ENCODE results near the gene SPATS1. TPM values are rescaled to one million over a fixed set of nuclear protein-coding genes. Genes with fewer than 3 reads are reported as not detected.
"Not testable (repeated sequence)": the region's sequence is repeated elsewhere in the genome, so short reads cannot be mapped to it uniquely, and the experiment has no call there.

The SPATS1 gene
- polyA plus RNA-seq, 1 donor (not counting 4 experiments of a cell fraction or from before 2014, with no cell fraction given), result not detected

DNA sequence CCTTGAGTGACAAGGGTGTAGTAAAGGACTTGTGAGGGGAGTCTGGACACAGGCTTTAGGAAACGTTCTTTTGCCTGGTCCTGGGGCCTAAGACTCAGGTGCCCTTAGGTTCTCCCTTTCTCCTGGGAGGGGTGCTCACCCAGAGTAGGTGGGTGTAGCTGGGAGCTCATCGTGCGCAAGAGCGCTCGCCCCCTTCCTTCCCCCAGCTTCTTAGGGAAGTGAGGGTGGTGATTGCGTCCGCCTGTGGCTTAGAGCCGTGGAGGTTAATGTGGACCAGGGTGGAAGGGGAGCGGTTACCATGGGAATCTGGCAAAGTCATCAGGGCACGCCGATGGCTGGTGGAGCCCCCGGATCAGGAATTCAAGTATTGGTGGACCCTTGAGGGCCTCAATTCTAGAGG is 26.0 kb upstream of the SPATS1 start:
- Histone ChIP-seq H3K36me3 (ENCODE audit: control insufficient read depth in 2 of 2, extremely low read depth in 1 of 2, insufficient read depth in 2 of 2, low read length in 2 of 2) (no peaks in the 10 kb centered on the region), H3K27me3 (ENCODE audit: control insufficient read depth, extremely low read depth, insufficient read depth, low read length) (no peaks in the 10 kb centered on the region), H3K4me3 (ENCODE audit: control insufficient read depth in 2 of 3, extremely low read depth in 1 of 3, insufficient read depth in 2 of 3, low read depth in 1 of 3, low read length in 3 of 3) (no peak overlapping the region), H3K9me3 (ENCODE audit: control insufficient read depth, low read depth, low read length) (no peaks in the 10 kb centered on the region), H3K79me2 (ENCODE audit: control insufficient read depth, insufficient read depth, low read length) (peaks cover 12% of the 10 kb centered on the region), H3K9me1 (ENCODE audit: control insufficient read depth, extremely low read depth, insufficient read depth, low read length) (no peaks in the 10 kb centered on the region), H4K20me1 (ENCODE audit: control insufficient read depth, extremely low read depth, insufficient read depth, low read length) (no peaks in the 10 kb centered on the region), H2AFZ (ENCODE audit: control insufficient read depth, low read length) (no peak overlapping the region), H3K27ac (ENCODE audit: control insufficient read depth, insufficient read depth, low read length) (no peak overlapping the region), H3K4me2 (ENCODE audit: control insufficient read depth, extremely low read depth, insufficient read depth, low read depth, low read length) (no peak overlapping the region), H3K9ac (ENCODE audit: control insufficient read depth, extremely low read depth, insufficient read depth, low read length) (no peak overlapping the region), H3K4me1 (ENCODE audit: control insufficient read depth, extremely low read depth, insufficient read depth, low read length) (peaks cover 7% of the 10 kb centered on the region)
- dilution Hi-C loops (cut with MboI; ENCODE audit: extremely low pct_ligation_motif_present, low sequenced_read_pairs), result no loop called here
- FAIRE-seq (no peak), DNase-seq (ENCODE audit: low read depth, low spot score) (no peak)
- TF ChIP-seq EZH2 (IDR thresholded peaks at IDR 0.05; ENCODE audit: low read length), result no peak

DNA sequence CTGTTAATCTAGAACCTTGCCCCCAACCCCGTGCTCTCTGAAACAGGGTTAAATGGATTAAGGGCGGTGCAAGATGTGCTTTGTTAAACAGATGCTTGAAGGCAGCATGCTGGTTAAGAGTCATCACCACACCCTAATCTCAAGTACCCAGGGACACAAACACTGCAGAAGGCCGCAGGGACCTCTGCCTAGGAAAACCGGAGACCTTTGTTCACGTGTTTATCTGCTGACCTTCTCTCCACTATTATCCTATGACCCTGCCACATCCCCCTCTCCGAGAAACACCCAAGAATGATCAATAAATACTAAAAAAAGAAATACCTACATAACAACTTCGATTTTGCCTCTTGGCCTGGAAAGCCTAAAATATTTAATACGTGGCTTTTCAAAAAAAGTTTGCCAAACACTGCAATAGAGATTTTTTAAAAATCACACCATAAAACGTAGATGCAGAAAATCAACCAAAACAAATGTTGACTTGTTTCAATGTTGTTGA is 25.3 kb upstream of the SPATS1 start:
- H3K36me3 ChIP-seq (ENCODE audit: control insufficient read depth in 2 of 2, extremely low read depth in 1 of 2, insufficient read depth in 2 of 2, low read length in 2 of 2); H3K4me3 ChIP-seq (ENCODE audit: control insufficient read depth in 2 of 3, extremely low read depth in 1 of 3, insufficient read depth in 2 of 3, low read depth in 1 of 3, low read length in 3 of 3); H3K4me2 ChIP-seq (ENCODE audit: control insufficient read depth, extremely low read depth, insufficient read depth, low read depth, low read length); FAIRE-seq; H3K9me1 ChIP-seq (ENCODE audit: control insufficient read depth, extremely low read depth, insufficient read depth, low read length); H3K9ac ChIP-seq (ENCODE audit: control insufficient read depth, extremely low read depth, insufficient read depth, low read length); H3K27me3 ChIP-seq (ENCODE audit: control insufficient read depth, extremely low read depth, insufficient read depth, low read length); H3K27ac ChIP-seq (ENCODE audit: control insufficient read depth, insufficient read depth, low read length); H3K9me3 ChIP-seq (ENCODE audit: control insufficient read depth, low read depth, low read length); H2AFZ ChIP-seq (ENCODE audit: control insufficient read depth, low read length); H3K4me1 ChIP-seq (ENCODE audit: control insufficient read depth, extremely low read depth, insufficient read depth, low read length); H3K79me2 ChIP-seq (ENCODE audit: control insufficient read depth, insufficient read depth, low read length); H4K20me1 ChIP-seq (ENCODE audit: control insufficient read depth, extremely low read depth, insufficient read depth, low read length); DNase-seq (ENCODE audit: low read depth, low spot score); dilution Hi-C loops (cut with MboI; ENCODE audit: extremely low pct_ligation_motif_present, low sequenced_read_pairs): not testable (repeated sequence)

DNA sequence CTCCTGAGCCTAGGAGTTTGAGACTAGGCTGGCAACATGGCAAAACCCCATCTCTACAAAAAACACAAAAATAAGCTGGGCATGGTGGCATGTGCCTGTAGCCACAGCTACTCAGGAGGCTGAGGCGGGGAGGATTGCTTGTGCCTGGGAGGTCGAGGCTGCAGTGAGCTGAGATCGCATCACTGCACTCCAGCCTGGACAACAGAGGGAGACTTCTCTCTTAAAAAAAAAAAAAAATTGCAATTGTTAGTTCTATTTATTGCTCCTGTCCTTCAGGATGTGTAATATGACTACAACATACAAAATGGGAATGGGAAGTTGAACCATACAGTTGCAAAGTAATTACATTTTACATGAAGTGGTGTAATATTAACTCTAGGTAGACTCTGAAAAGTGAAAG is 21.2 kb upstream of the SPATS1 start:
- Histone ChIP-seq H3K27ac (ENCODE audit: control insufficient read depth, insufficient read depth, low read length) (no peak overlapping the region), H3K9me1 (ENCODE audit: control insufficient read depth, extremely low read depth, insufficient read depth, low read length) (no peaks in the 10 kb centered on the region), H3K9me3 (ENCODE audit: control insufficient read depth, low read depth, low read length) (no peaks in the 10 kb centered on the region), H4K20me1 (ENCODE audit: control insufficient read depth, extremely low read depth, insufficient read depth, low read length) (no peaks in the 10 kb centered on the region), H3K4me1 (ENCODE audit: control insufficient read depth, extremely low read depth, insufficient read depth, low read length) (no peaks in the 10 kb centered on the region), H3K36me3 (ENCODE audit: control insufficient read depth in 2 of 2, extremely low read depth in 1 of 2, insufficient read depth in 2 of 2, low read length in 2 of 2) (no peaks in the 10 kb centered on the region), H3K9ac (ENCODE audit: control insufficient read depth, extremely low read depth, insufficient read depth, low read length) (no peak overlapping the region), H2AFZ (ENCODE audit: control insufficient read depth, low read length) (no peak overlapping the region), H3K27me3 (ENCODE audit: control insufficient read depth, extremely low read depth, insufficient read depth, low read length) (no peaks in the 10 kb centered on the region), H3K4me2 (ENCODE audit: control insufficient read depth, extremely low read depth, insufficient read depth, low read depth, low read length) (no peak overlapping the region), H3K4me3 (ENCODE audit: control insufficient read depth in 2 of 3, extremely low read depth in 1 of 3, insufficient read depth in 2 of 3, low read depth in 1 of 3, low read length in 3 of 3) (no peak overlapping the region), H3K79me2 (ENCODE audit: control insufficient read depth, insufficient read depth, low read length) (no peaks in the 10 kb centered on the region)
- DNase-seq (ENCODE audit: low read depth, low spot score) (no peak), FAIRE-seq (no peak)
- TF ChIP-seq, protein P1, sequence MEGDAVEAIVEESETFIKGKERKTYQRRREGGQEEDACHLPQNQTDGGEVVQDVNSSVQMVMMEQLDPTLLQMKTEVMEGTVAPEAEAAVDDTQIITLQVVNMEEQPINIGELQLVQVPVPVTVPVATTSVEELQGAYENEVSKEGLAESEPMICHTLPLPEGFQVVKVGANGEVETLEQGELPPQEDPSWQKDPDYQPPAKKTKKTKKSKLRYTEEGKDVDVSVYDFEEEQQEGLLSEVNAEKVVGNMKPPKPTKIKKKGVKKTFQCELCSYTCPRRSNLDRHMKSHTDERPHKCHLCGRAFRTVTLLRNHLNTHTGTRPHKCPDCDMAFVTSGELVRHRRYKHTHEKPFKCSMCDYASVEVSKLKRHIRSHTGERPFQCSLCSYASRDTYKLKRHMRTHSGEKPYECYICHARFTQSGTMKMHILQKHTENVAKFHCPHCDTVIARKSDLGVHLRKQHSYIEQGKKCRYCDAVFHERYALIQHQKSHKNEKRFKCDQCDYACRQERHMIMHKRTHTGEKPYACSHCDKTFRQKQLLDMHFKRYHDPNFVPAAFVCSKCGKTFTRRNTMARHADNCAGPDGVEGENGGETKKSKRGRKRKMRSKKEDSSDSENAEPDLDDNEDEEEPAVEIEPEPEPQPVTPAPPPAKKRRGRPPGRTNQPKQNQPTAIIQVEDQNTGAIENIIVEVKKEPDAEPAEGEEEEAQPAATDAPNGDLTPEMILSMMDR (optimal IDR thresholded peaks at IDR 0.05 in 1 of 3, IDR thresholded peaks at IDR 0.05 in 1 of 3, conservative IDR thresholded peaks at IDR 0.05 in 1 of 3; ENCODE audit: extremely low read depth in 1 of 3, insufficient read depth in 2 of 3, low read length in 3 of 3), result no peak
- TF ChIP-seq EZH2 (IDR thresholded peaks at IDR 0.05; ENCODE audit: low read length), result no peak
- dilution Hi-C loops (cut with MboI; ENCODE audit: extremely low pct_ligation_motif_present, low sequenced_read_pairs), result no loop called here
